Spleen (tissue), 11 donors: ENCODE measurements around the gene RALGAPA1. TPM values are rescaled to one million over a fixed set of nuclear protein-coding genes. Genes with fewer than 3 reads are reported as not detected.
"Not testable (repeated sequence)": the region's sequence is repeated elsewhere in the genome, so short reads cannot be mapped to it uniquely, and the experiment has no call there.

Source experiments
- DNase-seq: peaks from one replicate; pipeline ENCODE4 v3.0.0-alpha.2; 2020
- H3K27ac ChIP-seq, 8 donors: fragments of 200-600 bp; sonication (generic) in 7 of 8; 1 replicate in 4 of 8; 2 replicates in 4 of 8; pipeline versions ENCODE4 v1.5.0 to v1.8.0; 2016 to 2021; ENCODE audit warnings: inconsistent platforms in 4 of 8, mild to moderate bottlenecking in 4 of 8, moderate library complexity in 1 of 8
- H3K27me3 ChIP-seq, 7 donors: fragments of 200-600 bp; sonication (generic) in 6 of 7; replicated peaks in 1 of 7; 1 replicate in 4 of 7; 2 replicates in 3 of 7; pipeline versions ENCODE4 v1.5.0 to v1.8.0; 2016 to 2021; ENCODE audit warnings: inconsistent platforms in 3 of 7, mild to moderate bottlenecking in 1 of 7
- H3K36me3 ChIP-seq, 6 donors: fragments of 200-600 bp; sonication (generic) in 5 of 6; 1 replicate in 4 of 6; 2 replicates in 2 of 6; pipeline versions ENCODE4 v1.5.0 to v1.8.0; 2016 to 2021; ENCODE audit warnings: inconsistent platforms in 2 of 6
- H3K4me1 ChIP-seq, 6 donors: fragments of 200-600 bp; sonication (generic) in 5 of 6; 1 replicate in 3 of 6; 2 replicates in 3 of 6; pipeline versions ENCODE4 v1.5.0 to v1.8.0; 2016 to 2021; ENCODE audit warnings: inconsistent platforms in 3 of 6
- H3K4me3 ChIP-seq, 8 donors: fragments of 200-600 bp; sonication (generic) in 7 of 8; 1 replicate in 4 of 8; 2 replicates in 4 of 8; pipeline versions ENCODE4 v1.5.0 to v1.8.0; 2016 to 2021; ENCODE audit warnings: inconsistent platforms in 4 of 8, mild to moderate bottlenecking in 4 of 8, moderate library complexity in 2 of 8
- H3K9me3 ChIP-seq, 8 donors: fragments of 200-600 bp; sonication (generic) in 7 of 8; 1 replicate in 4 of 8; 2 replicates in 4 of 8; pipeline versions ENCODE4 v1.5.0 to v1.8.0; 2016 to 2021; ENCODE audit warnings: inconsistent platforms in 4 of 8
- CTCF ChIP-seq, 11 experiments: fragments of 200-600 bp in 7 of 11; fragments of 450-650 bp in 4 of 11; sonication (generic) in 4 of 11; IDR thresholded peaks in 8 of 11; conservative IDR thresholded peaks in 3 of 11; 1 replicate in 7 of 11; 2 replicates in 4 of 11; pipeline versions ENCODE4 v1.4.0 to v1.8.0; 2016 to 2021; ENCODE audit warnings: antibody characterized with exemption in 11 of 11, inconsistent platforms in 4 of 11, mild to moderate bottlenecking in 1 of 11
- POLR2A ChIP-seq, 3 donors: fragments of 450-650 bp; IDR thresholded peaks; one replicate each; pipeline ENCODE4 v1.5.1; 2017; ENCODE audit warnings: antibody characterized with exemption in 3 of 3, mild to moderate bottlenecking in 1 of 3
- POLR2AphosphoS5 ChIP-seq, 3 donors: sonication (generic); formaldehyde crosslinking; IDR thresholded peaks; one replicate each; pipeline ENCODE4 v1.5.1; 2017; ENCODE audit warnings: antibody characterized with exemption in 3 of 3
- WGBS, 5 donors: extraction: QIAGEN DNeasy Blood & Tissue Kit in 3 of 5; methylation state at CpG; one replicate each; pipeline versions ENCODE4 v1.1.5 to v1.1.7; 2013 to 2018; 5-methylcytosine and 5-hydroxymethylcytosine counted together
- intact Hi-C: fragments of 100-400 bp; cut with DNase I; formaldehyde crosslinking; loops from one replicate; pipeline ENCODE4 v1.15.0; 2023; ENCODE audit warnings: low total_unique reads
- polyA plus RNA-seq, 3 donors: library from polyadenylated mRNA; stranded (reverse); fragments of 200-250 nt; gene quantifications; one replicate each; pipeline ENCODE4 v1.2.1, GENCODE V29; 2013
- total RNA-seq, 7 donors: library from RNA; depleted of rRNA in 3 of 7; stranded (reverse); fragments of >200 nt in 3 of 7; fragmentation: NEBNext Ultra II Directional in 4 of 7; extraction: Animal tissue kit (Norgen Biotek cat#: 25700) in 4 of 7; gene quantifications; one replicate each; pipeline versions ENCODE4 v1.1.0 to v1.2.1, GENCODE V29; 2016 to 2021
- donor health status: healthy with polysubstance abuse.
- donor health status: DM: no; HTN: no; CAD: no; lungs with moderate emphysema.
- donor health status: DM: no; HTN: no; CAD: no.
- donor health status: Bipolar disorder and iron deficiency.
- donor health status: healthy.
- donor health status: DM: no; HTN: no; CAD: no.
- donor health status: DM: yes; HTN: yes; CAD: no.

RALGAPA1 gene
- total and polyA plus RNA-seq, 10 donors = 9.7 to 76.0 (median 52.2) TPM

- 87 to 96% (median 89%) methylated on average over 2 of the region's 2 CpGs for WGBS, 5 donors
- H3K4me3 ChIP-seq = no peak overlapping the region
- no peaks in the 10 kb centered on the region for H3K4me1 ChIP-seq
- H3K27me3 ChIP-seq = no peaks in the 10 kb centered on the region
- no peak overlapping the region for H3K27ac ChIP-seq
- H3K36me3 ChIP-seq = peaks cover 0 to 91% (median 28%) of the 10 kb centered on the region in 6 donors
- DNase-seq = no peak
- H3K9me3 ChIP-seq = peaks cover 0 to 18% (median 9%) of the 10 kb centered on the region in 8 donors
- TF ChIP-seq CTCF (IDR thresholded peaks at IDR 0.05 in 8 of 11, conservative IDR thresholded peaks at IDR 0.05 in 3 of 11) (no peak), POLR2A (IDR thresholded peaks at IDR 0.05) (no peak), POLR2AphosphoS5 (IDR thresholded peaks at IDR 0.05) (no peak)
- intact Hi-C loops = no loop called here
Observed at GRCh38 chr14:35847636-35848035, 38.5 kb upstream of the RALGAPA1 start.

GRCh38 chr14:35844494-35844893 is 35.4 kb upstream of the RALGAPA1 start:
- TF ChIP-seq POLR2AphosphoS5 (IDR thresholded peaks at IDR 0.05) (no peak), CTCF (IDR thresholded peaks at IDR 0.05 in 8 of 11, conservative IDR thresholded peaks at IDR 0.05 in 3 of 11) (no peak), POLR2A (IDR thresholded peaks at IDR 0.05) (no peak)
- DNase-seq = no peak
- Histone ChIP-seq H3K27me3 (no peaks in the 10 kb centered on the region), H3K4me1 (no peaks in the 10 kb centered on the region), H3K4me3 (no peak overlapping the region), H3K9me3 (peaks cover 0 to 39% (median 33%) of the 10 kb centered on the region in 8 donors), H3K27ac (no peak overlapping the region), H3K36me3 (peaks cover 2 to 96% (median 44%) of the 10 kb centered on the region in 6 donors)
- intact Hi-C loops = no loop called here
- 96 to 99% (median 99%) methylated on average over 7 to 8 of the region's 8 CpGs for WGBS, 5 donors

GRCh38 chr14:35842245-35842644 is 33.1 kb upstream of the RALGAPA1 start:
- H3K4me3 ChIP-seq, H3K27ac ChIP-seq, DNase-seq, H3K27me3 ChIP-seq, H3K4me1 ChIP-seq, intact Hi-C loops: not testable (repeated sequence)
- H3K36me3 ChIP-seq = peaks cover 2 to 93% (median 53%) of the 10 kb centered on the region in 6 donors
- 95 to 98% (median 97%) methylated on average over 2 of the region's 2 CpGs for WGBS, 5 donors
- H3K9me3 ChIP-seq = peaks cover 0 to 49% (median 38%) of the 10 kb centered on the region in 8 donors

GRCh38 chr14:35841704-35842103 is 32.6 kb upstream of the RALGAPA1 start:
- whole genome bisulfite sequencing, 5 donors = 94 to 100% (median 99%) methylated on average over 2 of the region's 2 CpGs
- Histone ChIP-seq H3K9me3 (peaks cover 0 to 49% (median 38%) of the 10 kb centered on the region in 8 donors), H3K36me3 (peaks cover 2 to 93% (median 55%) of the 10 kb centered on the region in 6 donors)
- DNase-seq, H3K4me3 ChIP-seq, intact Hi-C loops, H3K27ac ChIP-seq, H3K4me1 ChIP-seq, H3K27me3 ChIP-seq: not testable (repeated sequence)

- Histone ChIP-seq H3K27ac (no peak overlapping the region), H3K36me3 (peaks cover 0 to 87% (median 31%) of the 10 kb centered on the region in 6 donors), H3K4me1 (no peaks in the 10 kb centered on the region), H3K9me3 (peaks cover 0 to 19% (median 11%) of the 10 kb centered on the region in 8 donors), H3K4me3 (no peak overlapping the region), H3K27me3 (no peaks in the 10 kb centered on the region)
- intact Hi-C loops = no loop called here
- 88 to 93% (median 91%) methylated on average over 5 of the region's 5 CpGs for WGBS, 5 donors
- TF ChIP-seq POLR2A (IDR thresholded peaks at IDR 0.05) (no peak), CTCF (IDR thresholded peaks at IDR 0.05 in 8 of 11, conservative IDR thresholded peaks at IDR 0.05 in 3 of 11) (no peak), POLR2AphosphoS5 (IDR thresholded peaks at IDR 0.05) (no peak)
- no peak for DNase-seq
Observed at GRCh38 chr14:35835208-35835982, 26.3 kb upstream of the RALGAPA1 start.
